IPS-NIHi7 (cell line): ENCODE data around the gene RIMBP2.
"Not testable (repeated sequence)": the region's sequence is repeated elsewhere in the genome, so short reads cannot be mapped to it uniquely, and the experiment has no call there.

Experiments
- DNase-seq: peaks from one replicate; pipeline ENCODE4 v3.0.0; 2012; ENCODE audit warnings: mixed read lengths; ENCODE audit errors: extremely low spot score

RIMBP2 gene

GRCh38 chr12:130658145-130658911 is 57.8 kb downstream of the RIMBP2 start:
- no peak for DNase-seq

DNA sequence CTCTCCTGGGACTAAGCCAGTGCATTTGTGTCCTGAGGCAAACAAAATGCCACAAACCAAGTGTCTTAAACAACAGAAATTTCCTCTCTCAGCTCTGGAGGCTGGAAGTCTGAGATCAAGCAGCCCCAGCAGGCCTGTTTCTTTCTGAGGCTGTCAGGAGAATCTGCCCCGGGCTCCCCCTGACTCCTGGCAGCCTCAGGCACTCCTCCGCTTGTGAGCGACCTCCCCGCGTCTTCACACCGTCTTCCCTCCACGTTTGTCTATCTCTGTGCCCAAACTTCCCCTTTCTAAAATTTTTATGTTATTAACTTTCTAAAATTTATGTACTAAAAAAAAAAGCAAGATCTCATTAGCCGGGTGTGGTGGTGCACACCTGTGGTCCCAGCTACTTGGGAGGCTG is 59.7 kb downstream of the RIMBP2 start:
- no peak for DNase-seq

GRCh38 chr12:130655881-130656280 is 60.2 kb downstream of the RIMBP2 start:
- DNase-seq, result no peak

DNA sequence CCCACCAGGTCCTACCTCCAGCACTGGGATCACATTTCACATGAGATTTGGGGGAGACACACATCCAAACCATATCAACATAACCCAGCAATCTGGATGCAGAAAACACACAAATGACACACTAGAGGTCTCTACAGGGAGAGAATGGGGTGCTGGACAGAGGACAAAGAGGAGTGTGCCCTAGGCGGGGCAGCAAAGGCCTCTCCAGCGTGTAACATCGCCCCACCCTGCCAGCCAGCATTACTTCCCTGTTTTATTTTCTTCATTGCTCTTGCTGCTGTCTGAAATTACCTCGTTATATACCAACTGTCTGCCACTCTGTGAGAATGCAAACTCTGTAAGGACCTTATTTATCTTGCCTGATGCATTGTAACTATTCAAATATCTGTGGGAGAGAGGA is 61.1 kb downstream of the RIMBP2 start:
- DNase-seq, result no peak

DNA sequence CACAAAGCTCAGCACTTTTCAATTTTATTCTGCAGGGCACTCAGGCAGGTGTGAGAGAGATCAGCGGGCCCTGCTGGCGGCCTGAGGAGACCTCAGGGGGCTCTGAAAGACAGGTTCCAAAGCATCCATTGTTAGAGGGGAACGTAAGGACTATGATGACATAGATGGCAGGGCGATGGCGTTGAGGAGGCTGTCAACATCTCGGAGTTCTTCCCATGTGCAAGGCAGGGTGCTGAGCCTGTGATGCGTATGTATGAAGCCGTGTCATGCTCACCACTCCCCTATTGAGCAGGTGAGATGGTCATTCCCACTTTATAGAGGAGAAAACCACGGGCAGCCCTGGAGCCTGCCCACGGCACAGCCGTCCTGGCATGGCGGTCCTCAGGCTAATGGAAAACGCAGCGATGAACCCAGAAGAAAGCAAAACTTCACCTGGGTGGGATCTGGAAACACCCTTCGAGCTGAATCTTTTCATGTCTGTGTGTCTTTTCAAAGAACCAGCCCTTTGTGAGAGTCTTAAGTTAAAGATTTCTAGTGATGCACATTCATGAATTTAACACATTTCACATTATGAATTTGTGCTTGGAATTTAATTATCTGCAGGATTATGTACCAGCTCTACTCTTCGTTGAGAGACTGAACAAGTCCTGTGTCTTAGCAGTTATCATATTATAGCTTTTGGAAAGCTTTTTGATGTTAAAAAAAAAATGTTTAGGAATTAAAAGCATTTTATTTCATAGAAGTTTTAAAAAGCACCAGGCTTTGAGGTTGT is 64.7 kb downstream of the RIMBP2 start:
- no peak for DNase-seq

DNA sequence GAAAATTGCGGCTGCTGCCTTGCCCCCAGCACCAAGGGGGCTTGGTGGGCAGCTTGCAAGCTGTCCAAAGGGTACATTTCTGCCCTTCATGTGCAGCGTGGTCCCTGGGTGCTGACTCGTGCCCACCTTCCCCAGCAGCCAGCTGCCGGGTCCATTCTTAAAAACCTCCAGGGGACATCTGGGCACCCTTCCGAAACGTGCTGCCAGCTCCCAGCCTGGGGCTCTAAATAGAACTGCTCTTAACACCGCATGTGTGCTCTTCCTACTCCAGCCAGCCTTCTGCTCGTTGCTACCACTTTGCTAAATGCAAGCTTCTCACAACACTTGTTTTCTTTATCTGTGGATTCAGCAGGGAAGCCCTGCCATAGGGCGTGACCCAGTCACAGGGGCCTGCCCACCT is 66.0 kb downstream of the RIMBP2 start:
- no peak for DNase-seq

GRCh38 chr12:130649101-130650045 is 66.7 kb downstream of the RIMBP2 start:
- DNase-seq, result no peak

GRCh38 chr12:130647814-130648213 is 68.3 kb downstream of the RIMBP2 start:
- no peak for DNase-seq

DNA sequence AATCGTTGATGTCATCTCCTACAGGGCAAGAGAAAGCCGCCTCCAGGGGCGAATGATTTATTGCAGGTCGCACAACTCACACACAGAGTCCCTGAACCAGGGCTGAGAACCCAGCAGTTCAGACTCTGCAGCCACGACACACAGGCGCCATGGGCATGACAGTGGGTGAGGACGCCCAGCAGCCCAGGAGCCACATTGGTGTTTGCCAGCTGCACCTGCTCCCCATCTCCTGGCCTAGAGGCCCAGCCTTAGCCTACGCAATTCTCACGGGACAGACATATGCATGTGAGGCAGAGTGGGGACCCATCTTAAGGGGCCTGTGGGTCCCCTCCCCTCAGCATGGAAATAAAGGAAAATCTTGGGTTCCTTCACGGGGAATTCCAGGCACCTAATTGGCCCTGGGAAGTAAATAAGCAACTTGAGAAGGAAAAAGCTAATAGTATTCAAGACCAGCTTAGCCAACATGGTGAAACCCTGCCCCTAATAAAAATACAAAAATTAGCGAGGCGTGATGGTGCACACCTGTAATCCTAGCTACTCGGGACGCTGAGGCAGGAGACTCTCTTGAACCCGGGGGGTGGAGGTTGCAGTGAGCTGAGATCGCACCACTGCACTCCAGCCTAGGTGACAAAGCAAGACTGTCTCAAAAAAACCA is 69.3 kb downstream of the RIMBP2 start:
- DNase-seq, result no peak

DNA sequence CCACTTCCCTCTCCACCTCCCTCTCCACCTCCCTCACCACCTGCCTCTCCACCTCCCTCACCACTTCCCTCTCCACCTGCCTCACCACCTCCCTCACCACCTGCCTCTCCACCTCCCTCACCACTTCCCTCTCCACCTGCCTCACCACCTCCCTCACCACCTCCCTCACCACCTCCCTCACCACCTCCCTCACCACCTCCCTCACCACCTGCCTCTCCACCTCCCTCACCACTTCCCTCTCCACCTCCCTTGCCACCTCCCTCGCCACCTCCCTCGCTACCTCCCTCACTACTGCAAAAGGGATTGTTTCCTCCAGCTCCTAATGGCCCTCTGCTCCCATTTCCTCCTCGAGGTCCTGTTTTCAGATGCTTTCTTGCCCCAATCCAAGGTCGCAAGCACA is 69.9 kb downstream of the RIMBP2 start:
- not testable (repeated sequence) for DNase-seq

DNA sequence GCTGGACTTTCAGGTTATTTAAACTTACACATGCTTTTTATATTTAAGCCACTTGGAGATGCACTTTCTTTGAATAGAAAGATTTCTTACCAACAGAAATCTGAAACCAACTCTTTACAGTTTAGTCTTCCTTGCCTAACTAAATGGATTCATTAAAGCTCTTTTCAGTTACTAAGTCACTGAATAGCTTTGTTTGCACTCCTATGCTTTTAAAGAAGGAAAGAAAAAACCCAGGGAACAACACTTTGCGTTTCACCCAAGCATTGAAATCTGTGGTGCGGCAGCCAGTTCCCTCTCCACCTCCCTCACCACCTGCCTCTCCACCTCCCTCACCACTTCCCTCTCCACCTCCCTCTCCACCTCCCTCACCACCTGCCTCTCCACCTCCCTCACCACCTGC is 70.3 kb downstream of the RIMBP2 start:
- DNase-seq, result no peak

DNA sequence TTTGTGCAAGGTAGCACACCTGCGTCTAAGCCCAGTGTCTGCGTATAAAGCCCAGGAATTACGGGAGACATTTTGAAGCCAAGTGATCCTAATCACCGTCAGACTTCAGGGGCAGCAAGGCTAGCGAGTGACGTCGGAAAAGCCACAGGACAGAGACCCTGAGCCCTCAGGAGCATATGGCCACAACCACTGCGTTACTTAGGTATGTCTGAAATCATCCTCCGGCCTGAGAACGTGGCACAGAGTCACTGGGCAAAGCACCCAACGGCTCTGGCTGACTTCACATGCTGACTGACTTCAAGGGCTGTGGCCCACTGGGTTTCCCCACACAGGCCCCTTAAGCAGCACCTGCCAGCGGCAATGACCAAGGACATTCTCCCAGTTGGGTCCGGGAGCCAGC is 71.5 kb downstream of the RIMBP2 start:
- no peak for DNase-seq

GRCh38 chr12:130644146-130644545 is 72.0 kb downstream of the RIMBP2 start:
- DNase-seq, result no peak

- no peak for DNase-seq
These were observed 73.2 kb downstream of the RIMBP2 start for GRCh38 chr12:130642856-130643255.

- DNase-seq, result no peak
These were observed 74.4 kb downstream of the RIMBP2 start for GRCh38 chr12:130641533-130642184.

GRCh38 chr12:130640901-130641300 is 75.2 kb downstream of the RIMBP2 start:
- no peak for DNase-seq

DNA sequence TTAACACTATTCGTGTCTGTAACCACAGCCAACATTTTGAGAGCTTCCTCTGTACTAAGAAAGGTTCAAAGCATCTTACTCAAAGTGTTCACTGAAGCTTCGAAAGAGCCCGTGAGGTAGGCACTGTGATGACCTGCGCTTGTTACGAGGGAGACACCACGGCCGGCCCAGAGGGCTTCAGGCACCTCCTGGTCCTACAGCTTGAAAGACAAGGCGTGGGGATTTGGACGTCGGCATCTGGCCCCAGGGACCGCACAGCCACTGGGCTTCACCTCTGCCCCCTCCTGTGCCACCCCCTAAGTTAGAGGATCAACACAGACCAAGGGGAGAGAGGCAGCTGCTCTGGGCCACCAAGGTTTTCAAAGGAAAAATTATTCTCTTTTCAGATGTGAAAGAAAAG is 75.6 kb downstream of the RIMBP2 start:
- no peak for DNase-seq

GRCh38 chr12:130639476-130640424 is 76.3 kb downstream of the RIMBP2 start:
- DNase-seq, result no peak

DNA sequence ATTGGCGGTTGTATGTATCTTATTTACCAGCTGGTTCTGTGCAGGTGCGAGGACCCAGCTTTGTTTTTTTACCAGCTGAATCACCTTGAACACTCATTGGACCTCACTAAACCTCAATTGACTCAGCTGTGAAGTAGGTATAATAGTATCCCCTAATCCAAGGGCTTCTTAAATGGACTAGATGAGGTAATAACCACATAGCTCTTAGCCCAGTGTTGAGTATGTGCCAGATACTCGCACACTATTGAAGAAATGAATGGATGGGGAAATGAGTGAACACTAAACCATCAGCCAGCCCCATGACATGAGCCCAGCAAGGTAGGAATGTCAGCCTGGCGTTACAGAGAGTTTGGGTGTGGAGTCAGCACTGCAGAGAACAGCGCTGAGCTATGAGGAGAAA is 79.7 kb downstream of the RIMBP2 start:
- no peak for DNase-seq

- no peak for DNase-seq
These were observed 81.2 kb downstream of the RIMBP2 start for GRCh38 chr12:130634866-130635265.
